Mucosa of rectum (tissue), 2 donors: ENCODE measurements around the gene SMCHD1.
"Not testable (repeated sequence)": the region's sequence is repeated elsewhere in the genome, so short reads cannot be mapped to it uniquely, and the experiment has no call there.

Source experiments
- H3K27ac ChIP-seq, 2 donors: one replicate each; pipeline ENCODE4 v1.7.0; 2013; ENCODE audit warnings: inconsistent platforms in 2 of 2, low read depth in 2 of 2, low read length in 2 of 2
- H3K27me3 ChIP-seq, 2 donors: one replicate each; pipeline ENCODE4 v1.7.0; 2013; ENCODE audit warnings: low read length in 2 of 2; ENCODE audit not compliant: control insufficient read depth in 2 of 2, insufficient read depth in 2 of 2
- H3K36me3 ChIP-seq, 2 donors: one replicate each; pipeline ENCODE4 v1.7.0; 2013; ENCODE audit warnings: low read length in 2 of 2; ENCODE audit not compliant: control insufficient read depth in 2 of 2, insufficient read depth in 2 of 2
- H3K4me1 ChIP-seq, 2 donors: one replicate each; pipeline ENCODE4 v1.7.0; 2013; ENCODE audit warnings: low read length in 2 of 2, mild to moderate bottlenecking in 1 of 2; ENCODE audit not compliant: control insufficient read depth in 2 of 2, insufficient read depth in 2 of 2
- H3K4me3 ChIP-seq, 2 donors: one replicate each; pipeline ENCODE4 v1.7.0; 2013; ENCODE audit warnings: low read length in 2 of 2
- H3K9ac ChIP-seq, 2 donors: one replicate each; pipeline ENCODE4 v1.7.0; 2013; ENCODE audit warnings: low read length in 2 of 2, low read depth in 1 of 2, mild to moderate bottlenecking in 1 of 2
- H3K9me3 ChIP-seq, 2 donors: one replicate each; pipeline ENCODE4 v1.7.0; 2013; ENCODE audit warnings: low read length in 2 of 2; ENCODE audit not compliant: control insufficient read depth in 2 of 2
- donor health status: healthy.
- donor health status: Normal muscosa, but diverticular disease.

The SMCHD1 gene

GRCh38 chr18:2656237-2656980, 883 bp downstream of the SMCHD1 start:
- Histone ChIP-seq H3K4me3 (peak overlapping the region; percentile 87 to 91), H3K27me3 (no peaks in the 10 kb centered on the region), H3K27ac (peak overlapping the region; percentile 98), H3K9me3 (no peaks in the 10 kb centered on the region), H3K36me3 (no peaks in the 10 kb centered on the region), H3K4me1 (peaks cover 14 to 19% of the 10 kb centered on the region in 2 donors), H3K9ac (peak overlapping the region; percentile 79 to 98)

GRCh38 chr18:2656981-2657512, 1.5 kb downstream of the SMCHD1 start:
- peak overlapping the region; percentile 98 for H3K27ac ChIP-seq
- H3K4me3 ChIP-seq, result peak overlapping the region; percentile 87 to 91
- no peaks in the 10 kb centered on the region for H3K27me3 ChIP-seq
- H3K36me3 ChIP-seq, result no peaks in the 10 kb centered on the region
- H3K4me1 ChIP-seq, result peaks cover 14 to 19% of the 10 kb centered on the region in 2 donors
- H3K9ac ChIP-seq, result peak overlapping the region; percentile 79 to 98
- no peaks in the 10 kb centered on the region for H3K9me3 ChIP-seq

GRCh38 chr18:2657788-2658458, 2.4 kb downstream of the SMCHD1 start:
- H3K36me3 ChIP-seq, result no peaks in the 10 kb centered on the region
- no peaks in the 10 kb centered on the region for H3K9me3 ChIP-seq
- H3K4me1 ChIP-seq, result peaks cover 14 to 19% of the 10 kb centered on the region in 2 donors
- H3K4me3 ChIP-seq, result peak overlapping the region; percentile 87 to 91
- peak overlapping the region; percentile 81 to 90 for H3K27ac ChIP-seq
- H3K27me3 ChIP-seq, result no peaks in the 10 kb centered on the region
- peak overlapping the region; percentile 79 to 98 for H3K9ac ChIP-seq

GRCh38 chr18:2660849-2661248, 5.3 kb downstream of the SMCHD1 start:
- H3K9me3 ChIP-seq, H3K36me3 ChIP-seq, H3K9ac ChIP-seq, H3K27ac ChIP-seq, H3K4me3 ChIP-seq, H3K27me3 ChIP-seq: not testable (repeated sequence)
- H3K4me1 ChIP-seq, result peaks cover 14 to 15% of the 10 kb centered on the region in 2 donors

- H3K4me3 ChIP-seq, H3K27me3 ChIP-seq, H3K9ac ChIP-seq, H3K9me3 ChIP-seq, H3K27ac ChIP-seq: not testable (repeated sequence)
- Histone ChIP-seq H3K4me1 (peaks cover 14 to 15% of the 10 kb centered on the region in 2 donors), H3K36me3 (peaks cover 7 to 11% of the 10 kb centered on the region in 2 donors)
Measured at GRCh38 chr18:2662288-2662687, 6.8 kb downstream of the SMCHD1 start.

- peaks cover 8 to 14% of the 10 kb centered on the region in 2 donors for H3K4me1 ChIP-seq
- H3K4me3 ChIP-seq, result no peak overlapping the region
- H3K9ac ChIP-seq, result no peak overlapping the region
- H3K9me3 ChIP-seq, result no peaks in the 10 kb centered on the region
- H3K36me3 ChIP-seq, result peaks cover 11 to 13% of the 10 kb centered on the region in 2 donors
- H3K27me3 ChIP-seq, result no peaks in the 10 kb centered on the region
- H3K27ac ChIP-seq, result no peak overlapping the region
Measured at GRCh38 chr18:2662990-2663389, 7.5 kb downstream of the SMCHD1 start.

- Histone ChIP-seq H3K4me1 (no peaks in the 10 kb centered on the region), H3K27me3 (no peaks in the 10 kb centered on the region), H3K9me3 (no peaks in the 10 kb centered on the region), H3K27ac (no peak overlapping the region), H3K4me3 (no peak overlapping the region), H3K9ac (no peak overlapping the region), H3K36me3 (peaks cover 65 to 68% of the 10 kb centered on the region in 2 donors)
Measured at GRCh38 chr18:2672410-2672809, 16.9 kb downstream of the SMCHD1 start.

GRCh38 chr18:2672872-2673271, 17.3 kb downstream of the SMCHD1 start:
- Histone ChIP-seq H3K9me3 (no peaks in the 10 kb centered on the region), H3K4me1 (no peaks in the 10 kb centered on the region), H3K4me3 (no peak overlapping the region), H3K9ac (no peak overlapping the region), H3K27ac (no peak overlapping the region), H3K36me3 (peaks cover 65 to 66% of the 10 kb centered on the region in 2 donors), H3K27me3 (no peaks in the 10 kb centered on the region)

GRCh38 chr18:2678933-2679332, 23.4 kb downstream of the SMCHD1 start:
- H3K36me3 ChIP-seq, result peaks cover 27 to 37% of the 10 kb centered on the region in 2 donors
- H3K4me3 ChIP-seq, H3K9me3 ChIP-seq, H3K9ac ChIP-seq, H3K27me3 ChIP-seq, H3K27ac ChIP-seq, H3K4me1 ChIP-seq: not testable (repeated sequence)

GRCh38 chr18:2680216-2680792, 24.8 kb downstream of the SMCHD1 start:
- peaks cover 16 to 25% of the 10 kb centered on the region in 2 donors for H3K36me3 ChIP-seq

More at GRCh38 chr18:2680216-2680792, 24.8 kb downstream of the SMCHD1 start:
- Histone ChIP-seq H3K9me3 (no peaks in the 10 kb centered on the region), H3K27me3 (no peaks in the 10 kb centered on the region), H3K27ac (no peak overlapping the region), H3K4me1 (no peaks in the 10 kb centered on the region), H3K4me3 (no peak overlapping the region), H3K9ac (no peak overlapping the region)
